ENCODE data around the gene SCARF2.
A peak's percentile ranks its signal among the peaks of the same experiment; 100 is the strongest.
"Not testable (repeated sequence)": the region's sequence is repeated elsewhere in the genome, so short reads cannot be mapped to it uniquely, and the experiment has no call there.

Gene SCARF2, protein sequence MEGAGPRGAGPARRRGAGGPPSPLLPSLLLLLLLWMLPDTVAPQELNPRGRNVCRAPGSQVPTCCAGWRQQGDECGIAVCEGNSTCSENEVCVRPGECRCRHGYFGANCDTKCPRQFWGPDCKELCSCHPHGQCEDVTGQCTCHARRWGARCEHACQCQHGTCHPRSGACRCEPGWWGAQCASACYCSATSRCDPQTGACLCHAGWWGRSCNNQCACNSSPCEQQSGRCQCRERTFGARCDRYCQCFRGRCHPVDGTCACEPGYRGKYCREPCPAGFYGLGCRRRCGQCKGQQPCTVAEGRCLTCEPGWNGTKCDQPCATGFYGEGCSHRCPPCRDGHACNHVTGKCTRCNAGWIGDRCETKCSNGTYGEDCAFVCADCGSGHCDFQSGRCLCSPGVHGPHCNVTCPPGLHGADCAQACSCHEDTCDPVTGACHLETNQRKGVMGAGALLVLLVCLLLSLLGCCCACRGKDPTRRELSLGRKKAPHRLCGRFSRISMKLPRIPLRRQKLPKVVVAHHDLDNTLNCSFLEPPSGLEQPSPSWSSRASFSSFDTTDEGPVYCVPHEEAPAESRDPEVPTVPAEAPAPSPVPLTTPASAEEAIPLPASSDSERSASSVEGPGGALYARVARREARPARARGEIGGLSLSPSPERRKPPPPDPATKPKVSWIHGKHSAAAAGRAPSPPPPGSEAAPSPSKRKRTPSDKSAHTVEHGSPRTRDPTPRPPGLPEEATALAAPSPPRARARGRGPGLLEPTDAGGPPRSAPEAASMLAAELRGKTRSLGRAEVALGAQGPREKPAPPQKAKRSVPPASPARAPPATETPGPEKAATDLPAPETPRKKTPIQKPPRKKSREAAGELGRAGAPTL

DNA sequence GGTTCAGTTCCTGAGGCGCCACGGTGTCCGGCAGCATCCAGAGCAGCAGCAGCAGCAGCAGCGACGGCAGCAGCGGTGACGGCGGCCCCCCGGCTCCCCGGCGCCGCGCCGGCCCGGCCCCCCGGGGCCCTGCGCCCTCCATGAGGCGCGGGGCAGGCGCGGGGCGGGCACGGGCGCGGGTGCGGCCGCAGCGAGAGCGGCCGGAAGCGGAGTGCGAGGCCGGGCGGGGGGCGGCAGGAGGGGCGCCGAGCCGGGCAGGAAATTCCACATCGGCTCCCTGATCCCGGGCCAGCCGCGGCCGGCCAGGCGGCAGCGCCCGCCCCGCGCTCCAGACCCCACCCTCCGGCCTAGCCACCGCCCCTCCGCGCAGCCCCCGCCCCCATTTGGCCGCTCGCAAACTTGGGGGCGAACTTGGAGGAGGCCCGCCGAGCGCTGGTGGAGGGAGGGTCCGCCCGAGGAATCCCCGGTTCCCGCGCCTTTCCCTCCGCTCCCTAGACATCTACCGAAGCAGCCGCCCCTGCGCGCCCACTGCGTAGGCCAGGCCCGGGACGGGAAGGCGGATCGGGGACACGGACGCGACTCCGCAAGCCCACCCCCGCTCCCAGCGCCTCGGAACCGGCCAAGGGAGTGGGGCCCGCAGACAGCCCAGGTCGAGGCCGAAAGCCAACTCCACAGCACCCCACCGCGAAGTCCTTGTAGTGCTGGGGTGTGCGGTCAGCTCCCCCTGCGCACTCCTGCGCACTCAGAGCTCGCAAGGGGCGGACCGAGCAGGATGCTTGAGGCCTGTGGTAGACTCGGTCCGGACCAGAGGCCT, at the start of gene SCARF2:
Gene SCARF2 (minus strand): TSS at position 213 of the 814 bp plus-strand sequence. CDS start 71 bp downstream, at position 142.
- peak within 1 kb of the TSS; percentile 58 to 75 for H3K4me3 ChIP-seq (ENCODE audit: low read depth in 1 of 2, low read length in 2 of 2)
- H3K27me3 ChIP-seq (ENCODE audit: control insufficient read depth in 1 of 2, insufficient read depth in 2 of 2, low read length in 2 of 2): peaks cover 0 to 9% of the 10 kb centered on the region in 2 donors
- H3K9me3 ChIP-seq (ENCODE audit: low read length): no peaks in the 10 kb centered on the region
- H3K9ac ChIP-seq (ENCODE audit: low read length): peak within 1 kb of the TSS; percentile 36
- peaks cover 20% of the 10 kb centered on the region for H3K4me1 ChIP-seq (ENCODE audit: insufficient read depth, low read length)
- H3K27ac ChIP-seq (ENCODE audit: low read depth, low read length): peak within 1 kb of the TSS; percentile 82
- H3K36me3 ChIP-seq (ENCODE audit: insufficient read depth, low read length): peaks cover 10% of the 10 kb centered on the region

DNA sequence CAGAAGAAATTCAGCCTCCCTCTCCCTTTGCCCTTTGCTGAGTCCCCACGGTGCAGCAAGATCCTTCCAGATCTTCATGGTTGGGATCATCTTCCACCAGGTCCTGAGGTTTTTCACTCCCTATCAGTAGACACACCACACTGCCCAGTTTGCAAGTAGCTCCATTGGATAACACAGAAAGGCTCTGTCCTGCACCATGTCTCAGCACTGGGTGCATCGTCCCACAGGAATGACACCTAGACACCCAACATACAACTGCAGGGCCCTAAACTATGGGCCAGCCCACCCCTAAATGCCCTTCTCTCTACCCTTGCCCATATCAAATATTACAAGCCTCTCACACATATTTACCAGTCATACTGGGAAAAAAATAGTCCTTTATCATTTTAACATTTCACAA, 48.6 kb upstream of the SCARF2 start:
- Histone ChIP-seq H3K4me1 (ENCODE audit: insufficient read depth, low read length) (no peaks in the 10 kb centered on the region), H3K9ac (ENCODE audit: low read length) (no peak overlapping the region), H3K36me3 (ENCODE audit: insufficient read depth, low read length) (peaks cover 24% of the 10 kb centered on the region), H3K27me3 (ENCODE audit: control insufficient read depth in 1 of 2, insufficient read depth in 2 of 2, low read length in 2 of 2) (no peaks in the 10 kb centered on the region), H3K27ac (ENCODE audit: low read depth, low read length) (no peak overlapping the region), H3K9me3 (ENCODE audit: low read length) (no peaks in the 10 kb centered on the region), H3K4me3 (ENCODE audit: low read depth in 1 of 2, low read length in 2 of 2) (no peak overlapping the region)

GRCh38 chr22:20484948-20485683, 47.5 kb upstream of the SCARF2 start:
- no peak overlapping the region for H3K27ac ChIP-seq (ENCODE audit: low read depth, low read length)
- H3K9ac ChIP-seq (ENCODE audit: low read length): no peak overlapping the region
- no peaks in the 10 kb centered on the region for H3K9me3 ChIP-seq (ENCODE audit: low read length)
- peaks cover 24% of the 10 kb centered on the region for H3K36me3 ChIP-seq (ENCODE audit: insufficient read depth, low read length)
- no peak overlapping the region for H3K4me3 ChIP-seq (ENCODE audit: low read depth in 1 of 2, low read length in 2 of 2)
- H3K27me3 ChIP-seq (ENCODE audit: control insufficient read depth in 1 of 2, insufficient read depth in 2 of 2, low read length in 2 of 2): no peaks in the 10 kb centered on the region
- no peaks in the 10 kb centered on the region for H3K4me1 ChIP-seq (ENCODE audit: insufficient read depth, low read length)

- H3K27ac ChIP-seq (ENCODE audit: low read depth, low read length): no peak overlapping the region
- H3K9me3 ChIP-seq (ENCODE audit: low read length): no peaks in the 10 kb centered on the region
- H3K9ac ChIP-seq (ENCODE audit: low read length): no peak overlapping the region
- peaks cover 23% of the 10 kb centered on the region for H3K36me3 ChIP-seq (ENCODE audit: insufficient read depth, low read length)
- H3K4me1 ChIP-seq (ENCODE audit: insufficient read depth, low read length): no peaks in the 10 kb centered on the region
- no peaks in the 10 kb centered on the region for H3K27me3 ChIP-seq (ENCODE audit: control insufficient read depth in 1 of 2, insufficient read depth in 2 of 2, low read length in 2 of 2)
- no peak overlapping the region for H3K4me3 ChIP-seq (ENCODE audit: low read depth in 1 of 2, low read length in 2 of 2)
These were observed 46.1 kb upstream of the SCARF2 start for GRCh38 chr22:20483771-20484170.

GRCh38 chr22:20483143-20483506, 45.5 kb upstream of the SCARF2 start:
- H3K9me3 ChIP-seq (ENCODE audit: low read length); H3K4me1 ChIP-seq (ENCODE audit: insufficient read depth, low read length); H3K4me3 ChIP-seq (ENCODE audit: low read depth in 1 of 2, low read length in 2 of 2); H3K9ac ChIP-seq (ENCODE audit: low read length); H3K27me3 ChIP-seq (ENCODE audit: control insufficient read depth in 1 of 2, insufficient read depth in 2 of 2, low read length in 2 of 2); H3K27ac ChIP-seq (ENCODE audit: low read depth, low read length): not testable (repeated sequence)
- peaks cover 16% of the 10 kb centered on the region for H3K36me3 ChIP-seq (ENCODE audit: insufficient read depth, low read length)

GRCh38 chr22:20479612-20480196, 42.1 kb upstream of the SCARF2 start:
- Histone ChIP-seq H3K4me3 (ENCODE audit: low read depth in 1 of 2, low read length in 2 of 2) (no peak overlapping the region), H3K4me1 (ENCODE audit: insufficient read depth, low read length) (no peaks in the 10 kb centered on the region), H3K36me3 (ENCODE audit: insufficient read depth, low read length) (peaks cover 9% of the 10 kb centered on the region)

DNA sequence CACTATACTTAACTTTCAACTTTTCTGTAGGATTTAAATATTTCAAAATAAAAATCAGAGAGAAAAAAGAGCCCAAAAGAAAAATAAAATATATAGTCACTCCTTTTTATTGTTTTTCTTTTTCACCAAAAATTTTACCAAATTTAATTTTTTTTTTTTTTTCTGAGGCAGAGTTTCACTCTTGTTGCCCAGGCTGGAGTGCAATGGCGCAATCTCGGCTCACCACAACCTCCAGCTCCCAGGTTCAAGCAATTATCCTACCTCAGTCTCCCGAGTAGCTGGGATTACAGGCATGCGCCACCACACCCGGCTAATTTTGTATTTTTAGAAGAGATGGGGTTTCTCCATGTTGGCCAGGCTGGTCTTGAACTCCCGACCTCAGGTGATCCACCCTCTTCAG, 40.4 kb upstream of the SCARF2 start:
- H3K9ac ChIP-seq (ENCODE audit: low read length); H3K4me3 ChIP-seq (ENCODE audit: low read depth in 1 of 2, low read length in 2 of 2); H3K27me3 ChIP-seq (ENCODE audit: control insufficient read depth in 1 of 2, insufficient read depth in 2 of 2, low read length in 2 of 2); H3K27ac ChIP-seq (ENCODE audit: low read depth, low read length); H3K36me3 ChIP-seq (ENCODE audit: insufficient read depth, low read length); H3K9me3 ChIP-seq (ENCODE audit: low read length); H3K4me1 ChIP-seq (ENCODE audit: insufficient read depth, low read length): not testable (repeated sequence)

More at GRCh38 chr22:20479612-20480196, 42.1 kb upstream of the SCARF2 start:
- H3K9me3 ChIP-seq (ENCODE audit: low read length): no peaks in the 10 kb centered on the region
- H3K27ac ChIP-seq (ENCODE audit: low read depth, low read length): no peak overlapping the region
- no peaks in the 10 kb centered on the region for H3K27me3 ChIP-seq (ENCODE audit: control insufficient read depth in 1 of 2, insufficient read depth in 2 of 2, low read length in 2 of 2)
- no peak overlapping the region for H3K9ac ChIP-seq (ENCODE audit: low read length)

DNA sequence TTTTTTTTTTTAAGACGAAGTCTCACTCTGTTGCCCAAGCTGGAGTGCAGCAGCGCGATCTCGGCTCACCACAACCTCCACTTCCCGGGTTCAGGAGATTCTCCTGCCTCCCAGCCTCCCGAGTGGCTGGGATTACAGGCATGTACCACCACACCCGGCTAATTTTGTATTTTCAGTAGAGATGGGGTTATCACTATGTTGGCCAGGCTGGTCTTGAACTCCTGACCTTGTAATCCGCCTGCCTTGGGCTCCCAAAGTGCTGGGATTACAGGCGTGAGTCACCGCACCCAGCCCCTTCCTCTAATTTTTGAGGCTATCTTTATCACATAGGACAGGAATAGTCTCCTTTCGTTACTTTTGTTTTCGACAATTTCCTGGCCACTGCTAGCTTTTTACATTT, 37.9 kb upstream of the SCARF2 start:
- not testable (repeated sequence) for H3K4me1 ChIP-seq (ENCODE audit: insufficient read depth, low read length); H3K27me3 ChIP-seq (ENCODE audit: control insufficient read depth in 1 of 2, insufficient read depth in 2 of 2, low read length in 2 of 2); H3K36me3 ChIP-seq (ENCODE audit: insufficient read depth, low read length); H3K9ac ChIP-seq (ENCODE audit: low read length); H3K27ac ChIP-seq (ENCODE audit: low read depth, low read length); H3K4me3 ChIP-seq (ENCODE audit: low read depth in 1 of 2, low read length in 2 of 2); H3K9me3 ChIP-seq (ENCODE audit: low read length)

GRCh38 chr22:20475115-20475436, 37.5 kb upstream of the SCARF2 start:
- Histone ChIP-seq H3K27ac (ENCODE audit: low read depth, low read length) (no peak overlapping the region), H3K9ac (ENCODE audit: low read length) (no peak overlapping the region), H3K4me1 (ENCODE audit: insufficient read depth, low read length) (no peaks in the 10 kb centered on the region), H3K27me3 (ENCODE audit: control insufficient read depth in 1 of 2, insufficient read depth in 2 of 2, low read length in 2 of 2) (no peaks in the 10 kb centered on the region), H3K36me3 (ENCODE audit: insufficient read depth, low read length) (no peaks in the 10 kb centered on the region), H3K4me3 (ENCODE audit: low read depth in 1 of 2, low read length in 2 of 2) (no peak overlapping the region), H3K9me3 (ENCODE audit: low read length) (no peaks in the 10 kb centered on the region)

GRCh38 chr22:20472629-20473442, 35.2 kb upstream of the SCARF2 start:
- no peak overlapping the region for H3K4me3 ChIP-seq (ENCODE audit: low read depth in 1 of 2, low read length in 2 of 2)
- H3K4me1 ChIP-seq (ENCODE audit: insufficient read depth, low read length): no peaks in the 10 kb centered on the region
- no peaks in the 10 kb centered on the region for H3K36me3 ChIP-seq (ENCODE audit: insufficient read depth, low read length)
- no peaks in the 10 kb centered on the region for H3K9me3 ChIP-seq (ENCODE audit: low read length)
- H3K27me3 ChIP-seq (ENCODE audit: control insufficient read depth in 1 of 2, insufficient read depth in 2 of 2, low read length in 2 of 2): no peaks in the 10 kb centered on the region
- no peak overlapping the region for H3K9ac ChIP-seq (ENCODE audit: low read length)
- no peak overlapping the region for H3K27ac ChIP-seq (ENCODE audit: low read depth, low read length)

Measured in muscle layer of colon (tissue), 2 donors.